Endothelial cell (in vitro differentiated cells): ENCODE measurements around the gene CDK13. TPM values are rescaled to one million over a fixed set of nuclear protein-coding genes. Genes with fewer than 3 reads are reported as not detected.

Experiments
- DNase-seq: peaks from one replicate; pipeline ENCODE4 v3.0.0; 2021; ENCODE audit warnings: low spot score
- H3K27ac Mint-ChIP-seq: one replicate; pipeline ENCODE4 v1.8.0; 2021; ENCODE audit warnings: mixed read lengths, inconsistent platforms; ENCODE audit not compliant: unreplicated experiment
- H3K27me3 Mint-ChIP-seq: one replicate; pipeline ENCODE4 v1.8.0; 2021; ENCODE audit warnings: mild to moderate bottlenecking, moderate library complexity, mixed read lengths, inconsistent platforms; ENCODE audit not compliant: unreplicated experiment
- H3K36me3 Mint-ChIP-seq: one replicate; pipeline ENCODE4 v1.8.0; 2021; ENCODE audit warnings: mild to moderate bottlenecking, low read depth, mixed read lengths, inconsistent platforms; ENCODE audit not compliant: unreplicated experiment
- H3K4me1 Mint-ChIP-seq: one replicate; pipeline ENCODE4 v1.8.0; 2021; ENCODE audit warnings: mild to moderate bottlenecking, mixed read lengths, inconsistent platforms; ENCODE audit not compliant: unreplicated experiment
- H3K4me3 Mint-ChIP-seq: one replicate; pipeline ENCODE4 v1.8.0; 2021; ENCODE audit warnings: mild to moderate bottlenecking, mixed read lengths, inconsistent platforms; ENCODE audit not compliant: unreplicated experiment
- H3K9me3 Mint-ChIP-seq: one replicate; pipeline ENCODE4 v1.8.0; 2021; ENCODE audit warnings: mixed read lengths, inconsistent platforms; ENCODE audit not compliant: unreplicated experiment
- long read RNA-seq: library from polyadenylated mRNA; unstranded; transcript quantifications from one replicate; pipeline ENCODE4 v2.0.0, GENCODE V29; 2020; ENCODE audit not compliant: unreplicated experiment
- total RNA-seq: library from RNA; stranded (reverse); fragmentation: NEBNext Ultra II Directional; extraction: Animal tissue kit (Norgen Biotek cat#: 25700); gene quantifications from one replicate; pipeline ENCODE4 v1.2.1, GENCODE V29; 2021; ENCODE audit not compliant: unreplicated experiment
- TF ChIP-seq, protein P1 (sequence below): fragments of 200-600 bp; sonication (generic); IDR thresholded peaks from one replicate; pipeline ENCODE4 v1.5.0; 2021; ENCODE audit warnings: antibody characterized with exemption; ENCODE audit not compliant: unreplicated experiment

Gene CDK13
- 52.9 TPM for total RNA-seq
- long read RNA-seq, partial matches to known transcripts, result 0 of 1 reads
- long read RNA-seq, other reads (novel, unspliced or antisense), result 1 of 1 reads

DNA sequence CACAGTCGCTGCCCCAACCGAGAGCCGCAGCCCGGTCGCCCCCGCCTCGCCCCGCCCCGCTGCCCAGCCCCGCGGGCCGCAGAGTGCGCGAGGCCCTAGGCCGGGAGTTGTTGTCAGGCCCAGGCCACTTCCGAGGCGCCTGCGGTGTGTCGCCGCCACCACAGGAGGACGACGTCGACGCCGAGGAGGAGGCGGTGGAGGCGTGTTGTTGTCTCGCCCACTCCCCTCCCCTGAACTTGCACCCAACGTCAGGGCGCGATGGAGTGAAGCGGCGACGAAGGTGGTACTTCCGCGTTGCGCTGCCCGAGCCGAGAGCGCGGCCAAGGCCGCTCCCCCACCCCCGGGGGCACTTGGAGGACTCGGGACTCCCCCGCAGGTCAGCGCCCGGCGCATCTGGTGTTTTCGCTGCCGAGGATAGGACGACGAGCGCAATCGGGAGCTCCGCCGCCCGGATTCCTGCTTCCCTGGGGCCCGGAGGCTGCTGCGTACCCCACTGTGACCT is at the start of gene CDK13:
Gene CDK13, plus strand, starts transcription at position 286 of the 502 bp plus-strand sequence. CDS start 386 bp downstream, outside the sequence.
- peaks cover 16% of the 10 kb centered on the region for H3K27me3 Mint-ChIP-seq
- DNase-seq, result peak; percentile 64
- peaks cover 12% of the 10 kb centered on the region for H3K36me3 Mint-ChIP-seq
- peak within 1 kb of the TSS; percentile 99 for H3K4me3 Mint-ChIP-seq
- no peaks in the 10 kb centered on the region for H3K9me3 Mint-ChIP-seq
- peak within 1 kb of the TSS; percentile 100 for H3K27ac Mint-ChIP-seq
- TF ChIP-seq, protein P1, sequence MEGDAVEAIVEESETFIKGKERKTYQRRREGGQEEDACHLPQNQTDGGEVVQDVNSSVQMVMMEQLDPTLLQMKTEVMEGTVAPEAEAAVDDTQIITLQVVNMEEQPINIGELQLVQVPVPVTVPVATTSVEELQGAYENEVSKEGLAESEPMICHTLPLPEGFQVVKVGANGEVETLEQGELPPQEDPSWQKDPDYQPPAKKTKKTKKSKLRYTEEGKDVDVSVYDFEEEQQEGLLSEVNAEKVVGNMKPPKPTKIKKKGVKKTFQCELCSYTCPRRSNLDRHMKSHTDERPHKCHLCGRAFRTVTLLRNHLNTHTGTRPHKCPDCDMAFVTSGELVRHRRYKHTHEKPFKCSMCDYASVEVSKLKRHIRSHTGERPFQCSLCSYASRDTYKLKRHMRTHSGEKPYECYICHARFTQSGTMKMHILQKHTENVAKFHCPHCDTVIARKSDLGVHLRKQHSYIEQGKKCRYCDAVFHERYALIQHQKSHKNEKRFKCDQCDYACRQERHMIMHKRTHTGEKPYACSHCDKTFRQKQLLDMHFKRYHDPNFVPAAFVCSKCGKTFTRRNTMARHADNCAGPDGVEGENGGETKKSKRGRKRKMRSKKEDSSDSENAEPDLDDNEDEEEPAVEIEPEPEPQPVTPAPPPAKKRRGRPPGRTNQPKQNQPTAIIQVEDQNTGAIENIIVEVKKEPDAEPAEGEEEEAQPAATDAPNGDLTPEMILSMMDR, result no peak
- peaks cover 26% of the 10 kb centered on the region for H3K4me1 Mint-ChIP-seq

DNA sequence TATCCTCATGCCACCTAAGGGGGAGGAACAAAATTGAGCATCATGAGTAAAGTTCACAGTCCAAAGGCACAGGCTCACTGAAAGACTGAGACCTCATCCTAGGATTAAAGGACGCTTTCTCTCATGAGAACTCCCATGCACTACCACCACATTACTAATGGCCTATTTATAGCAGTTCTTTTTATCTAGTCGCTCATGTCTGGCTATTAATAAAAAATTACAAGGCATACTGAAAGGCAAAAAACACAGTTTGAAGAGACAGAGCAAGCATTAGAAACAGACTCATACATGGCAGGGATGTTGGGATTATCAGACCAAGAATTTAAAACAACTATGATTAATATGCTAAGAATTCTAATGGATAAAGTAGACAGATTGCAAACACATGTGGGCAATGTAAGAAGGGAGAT is 46.0 kb upstream of the CDK13 start:
- TF ChIP-seq, protein P1, result no peak
- H3K36me3 Mint-ChIP-seq, result peaks cover 6% of the 10 kb centered on the region

DNA sequence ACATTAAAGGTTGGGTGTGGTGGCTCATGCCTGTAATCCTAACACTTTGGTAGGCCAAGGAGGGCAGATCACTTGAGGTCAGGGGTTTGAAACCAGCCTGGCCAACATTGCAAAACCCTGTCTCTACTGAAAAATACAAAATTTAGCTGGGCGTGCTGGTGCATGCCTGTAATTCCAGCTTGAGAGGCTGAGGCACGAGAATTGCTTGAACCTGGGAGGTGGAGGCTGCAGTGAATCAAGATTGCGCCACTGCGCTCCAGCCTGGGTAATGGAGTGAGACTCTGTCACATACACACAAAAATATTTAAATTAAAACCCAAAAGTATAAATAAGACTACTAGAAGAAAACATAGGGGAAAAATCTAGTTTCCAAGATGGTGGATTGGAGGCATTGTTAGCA is 41.9 kb upstream of the CDK13 start:
- Mint-ChIP-seq H3K27ac (no peak overlapping the region), H3K36me3 (peaks cover 6% of the 10 kb centered on the region), H3K9me3 (no peaks in the 10 kb centered on the region), H3K27me3 (no peaks in the 10 kb centered on the region), H3K4me1 (no peaks in the 10 kb centered on the region), H3K4me3 (no peak overlapping the region)
- no peak for DNase-seq
- TF ChIP-seq, protein P1, result no peak

More for the DNA sequence above, 46.0 kb upstream of the CDK13 start:
- DNase-seq, result no peak
- no peaks in the 10 kb centered on the region for H3K27me3 Mint-ChIP-seq
- H3K4me1 Mint-ChIP-seq, result no peaks in the 10 kb centered on the region
- H3K27ac Mint-ChIP-seq, result no peak overlapping the region
- no peak overlapping the region for H3K4me3 Mint-ChIP-seq
- H3K9me3 Mint-ChIP-seq, result no peaks in the 10 kb centered on the region

DNA sequence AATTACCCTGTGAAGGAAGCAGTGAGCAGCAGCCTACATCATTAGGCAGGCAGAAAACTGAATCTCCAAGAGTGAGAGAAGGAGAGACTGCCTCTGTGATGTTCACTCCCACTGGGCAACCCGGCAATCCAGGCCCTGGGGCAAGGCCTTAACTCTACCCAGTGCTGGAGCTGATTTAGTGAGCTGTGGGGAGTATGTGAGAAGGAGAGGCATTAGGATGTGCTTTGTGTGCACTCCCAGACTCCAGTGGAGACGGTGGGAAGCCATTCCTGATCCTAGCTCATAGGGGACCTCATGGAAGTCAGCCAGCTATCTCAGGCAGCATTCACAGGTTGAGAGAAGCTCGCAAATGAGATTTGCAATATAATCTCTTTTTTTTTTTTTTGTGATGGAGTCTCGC is 41.1 kb upstream of the CDK13 start:
- Mint-ChIP-seq H3K9me3 (no peaks in the 10 kb centered on the region), H3K27ac (no peak overlapping the region), H3K27me3 (no peaks in the 10 kb centered on the region), H3K4me1 (no peaks in the 10 kb centered on the region), H3K36me3 (peaks cover 6% of the 10 kb centered on the region), H3K4me3 (no peak overlapping the region)
- DNase-seq, result no peak
- TF ChIP-seq, protein P1, result no peak

DNA sequence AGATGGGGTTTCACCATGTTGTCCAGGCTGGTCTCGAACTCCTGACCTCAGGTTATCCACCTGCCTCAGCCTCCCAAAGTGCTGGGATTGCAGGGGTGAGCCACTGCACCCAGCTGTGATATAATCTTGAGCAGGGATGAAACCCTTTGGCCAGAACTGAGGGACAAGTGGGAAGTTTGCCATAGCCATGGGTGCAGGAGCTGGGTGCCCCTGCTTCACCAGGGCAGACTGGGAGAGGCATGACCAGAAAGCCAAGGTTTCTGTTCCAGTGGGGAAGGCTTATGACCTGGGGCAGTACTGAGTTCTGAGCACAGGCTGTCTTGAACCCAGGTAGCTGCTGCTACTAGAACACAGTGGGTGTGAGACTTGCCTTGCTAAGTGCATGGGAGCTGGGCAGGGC is 40.5 kb upstream of the CDK13 start:
- no peak overlapping the region for H3K27ac Mint-ChIP-seq
- H3K36me3 Mint-ChIP-seq, result peaks cover 6% of the 10 kb centered on the region
- no peaks in the 10 kb centered on the region for H3K27me3 Mint-ChIP-seq
- no peaks in the 10 kb centered on the region for H3K4me1 Mint-ChIP-seq
- DNase-seq, result no peak
- no peak overlapping the region for H3K4me3 Mint-ChIP-seq
- TF ChIP-seq, protein P1, result no peak
- no peaks in the 10 kb centered on the region for H3K9me3 Mint-ChIP-seq
